ENCODE measurements around the gene AMOT.

The AMOT gene

DNA sequence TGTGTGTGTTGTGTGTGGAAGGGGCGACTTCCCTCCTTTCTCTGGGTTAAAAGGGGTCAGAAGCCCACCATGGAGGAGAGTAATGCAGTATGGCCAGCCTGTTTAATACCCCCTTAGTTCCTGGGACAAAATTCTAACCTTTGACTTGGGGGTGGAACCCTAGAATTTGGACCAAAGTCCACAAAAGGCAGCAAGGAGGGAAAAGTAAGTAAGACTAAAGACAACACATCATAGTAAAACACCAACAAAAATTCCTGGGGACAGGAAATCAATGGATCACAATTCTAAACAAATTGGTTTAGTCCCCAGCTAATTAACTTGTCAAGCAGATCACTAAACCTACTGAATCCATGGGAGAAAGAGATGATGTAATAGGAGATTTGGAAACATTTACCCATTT is 3.1 kb downstream of the AMOT start:
- DNase-seq = no peak

DNA sequence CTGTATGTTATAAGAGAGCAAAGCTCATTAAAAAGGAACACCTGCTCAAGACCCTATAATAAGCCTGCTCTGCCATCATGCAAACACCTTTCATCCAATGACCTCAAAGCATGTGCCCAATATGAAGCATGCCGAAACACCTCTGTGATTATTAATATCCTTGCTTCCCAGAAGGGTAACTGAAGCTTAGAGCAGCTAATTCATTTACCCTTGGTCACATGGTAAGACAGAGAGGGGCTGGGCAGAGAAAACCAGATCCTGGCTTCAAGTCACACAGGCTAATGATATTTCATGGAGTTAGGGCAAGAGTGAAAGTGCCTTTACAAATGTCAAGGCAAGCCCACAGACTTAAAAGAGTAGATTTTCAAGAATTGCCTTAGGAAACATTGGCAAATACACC is 5.6 kb downstream of the AMOT start:
- no peak for DNase-seq

DNA sequence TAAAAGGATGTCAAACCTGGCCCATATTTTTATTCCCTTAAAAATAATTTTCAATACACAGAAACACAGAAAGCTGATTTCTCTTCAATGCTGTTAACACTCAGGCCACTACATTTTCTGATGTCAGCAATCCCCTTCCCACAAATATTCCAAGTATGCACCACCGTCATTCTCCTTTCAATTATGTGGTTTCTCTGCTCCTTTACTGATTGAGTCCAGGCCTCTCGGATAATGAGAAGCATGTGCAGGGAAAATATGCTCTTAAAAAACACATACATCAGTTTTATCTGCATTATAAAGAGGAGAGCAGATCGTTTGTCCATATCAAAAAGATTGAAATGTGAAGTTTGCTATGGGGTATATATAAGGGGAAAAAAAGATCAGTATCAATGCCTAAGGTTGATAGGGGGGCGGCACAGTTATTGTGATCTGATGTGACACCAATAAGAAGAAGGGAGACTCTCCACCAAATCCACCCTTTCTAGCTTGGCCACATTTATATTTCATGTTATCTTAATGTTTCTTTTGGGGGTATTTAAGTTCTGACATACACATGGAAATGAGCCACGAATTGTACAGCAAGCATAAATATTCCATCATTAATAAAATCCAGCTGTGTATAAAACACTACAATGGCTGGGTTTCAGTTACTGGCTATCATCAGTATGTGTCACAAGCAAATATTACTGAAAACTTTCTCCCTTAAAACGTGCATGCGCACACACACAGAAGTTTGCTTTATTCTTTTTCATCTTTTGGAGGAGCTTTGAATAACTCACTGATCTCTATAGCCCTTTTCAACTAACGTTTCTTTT is 6.4 kb downstream of the AMOT start:
- DNase-seq = peak; percentile 93

DNA sequence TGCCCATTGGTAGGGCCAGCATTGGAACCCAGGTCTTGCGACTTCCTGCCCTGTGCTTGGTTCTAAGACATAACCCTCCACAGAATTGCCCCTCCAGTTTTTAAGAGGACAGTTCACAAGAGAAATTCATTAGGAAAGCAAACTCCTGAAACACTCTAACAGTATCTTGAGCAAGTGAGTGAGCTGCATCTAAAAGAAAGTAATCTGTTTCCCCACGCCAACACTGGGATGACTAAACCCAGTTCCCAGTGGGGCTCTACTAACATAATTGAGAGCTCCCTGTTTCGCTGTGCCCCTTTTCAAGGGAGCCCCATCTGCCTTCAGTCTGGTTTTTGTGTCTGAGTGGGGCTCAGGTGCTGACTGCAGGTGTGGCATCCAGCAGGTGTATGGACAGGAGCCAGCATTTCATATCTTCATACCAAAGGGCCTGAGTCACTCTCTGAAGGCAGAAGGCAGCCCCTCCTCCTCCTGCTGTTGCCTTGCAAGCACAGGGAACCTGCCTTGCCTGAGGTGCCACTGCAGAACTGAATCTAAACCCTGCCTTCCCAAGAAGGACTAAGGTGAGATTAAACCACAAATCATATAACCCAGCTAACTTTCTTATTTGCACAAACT is 8.0 kb downstream of the AMOT start:
- DNase-seq = no peak

DNA sequence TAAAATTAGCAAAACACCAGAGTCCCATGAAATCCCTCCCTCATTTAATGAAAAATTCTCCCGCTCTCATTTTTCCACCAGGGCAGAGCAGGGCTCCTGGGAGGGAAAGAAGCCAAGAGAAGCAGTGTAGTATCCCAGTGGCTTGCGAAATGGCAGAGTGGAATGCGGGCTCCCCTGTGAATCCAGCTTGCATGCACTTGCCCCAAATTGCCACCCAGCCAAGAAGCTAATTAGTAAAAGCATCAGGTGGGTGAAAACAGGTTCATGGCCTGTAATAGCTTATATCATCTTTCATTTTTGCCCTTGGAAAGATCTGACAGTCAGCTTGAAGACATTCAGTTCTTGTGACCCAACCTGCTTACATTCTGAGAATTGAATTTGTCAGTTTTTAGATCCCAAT is 10.1 kb downstream of the AMOT start:
- no peak for DNase-seq

DNA sequence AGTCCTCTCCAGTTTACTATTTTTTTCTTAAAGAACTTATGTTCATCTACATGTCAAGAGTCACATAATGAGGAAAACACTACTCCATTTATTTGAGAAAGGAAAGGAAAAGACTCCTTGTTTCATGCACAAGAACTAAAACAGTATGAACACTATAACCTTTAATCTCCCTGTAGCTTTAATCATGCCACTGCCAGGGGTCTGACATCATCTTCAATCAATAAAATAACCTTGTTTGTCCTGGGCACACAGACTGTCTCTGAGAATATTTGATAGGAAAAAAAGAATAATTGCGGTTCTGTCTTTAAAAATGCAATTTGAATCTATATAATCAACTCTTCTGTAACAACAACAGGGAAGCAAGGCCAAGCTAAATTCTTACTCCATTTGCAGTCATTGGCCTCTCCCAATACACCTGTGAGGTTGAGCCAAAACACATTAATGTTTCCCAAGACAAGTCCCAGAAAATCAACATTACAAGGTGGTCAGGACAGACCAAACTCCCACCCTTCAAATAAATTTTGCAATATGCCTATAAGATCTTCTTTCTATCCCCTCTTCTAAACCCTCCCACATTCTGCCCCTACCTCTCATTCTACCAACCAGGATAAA is 13.2 kb downstream of the AMOT start:
- DNase-seq = no peak

DNA sequence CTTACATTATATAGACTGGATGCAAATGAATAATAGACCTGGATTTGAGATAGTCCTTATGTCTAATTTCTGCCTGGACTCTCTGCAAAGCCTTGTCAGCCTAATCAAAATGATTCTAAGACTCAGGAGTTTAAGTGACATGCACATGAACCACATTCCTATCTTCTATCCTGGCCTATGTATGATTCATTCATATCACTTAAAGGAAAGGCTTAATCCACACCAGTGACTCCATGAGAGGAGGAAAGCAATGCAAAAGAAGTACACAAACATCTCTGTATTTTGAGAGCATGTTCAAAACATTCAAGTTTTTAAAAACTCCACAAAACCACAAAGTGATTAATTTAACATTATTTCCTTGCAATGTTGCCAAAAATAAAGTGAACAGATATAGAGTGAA is 14.6 kb downstream of the AMOT start:
- peak; percentile 43 for DNase-seq

DNA sequence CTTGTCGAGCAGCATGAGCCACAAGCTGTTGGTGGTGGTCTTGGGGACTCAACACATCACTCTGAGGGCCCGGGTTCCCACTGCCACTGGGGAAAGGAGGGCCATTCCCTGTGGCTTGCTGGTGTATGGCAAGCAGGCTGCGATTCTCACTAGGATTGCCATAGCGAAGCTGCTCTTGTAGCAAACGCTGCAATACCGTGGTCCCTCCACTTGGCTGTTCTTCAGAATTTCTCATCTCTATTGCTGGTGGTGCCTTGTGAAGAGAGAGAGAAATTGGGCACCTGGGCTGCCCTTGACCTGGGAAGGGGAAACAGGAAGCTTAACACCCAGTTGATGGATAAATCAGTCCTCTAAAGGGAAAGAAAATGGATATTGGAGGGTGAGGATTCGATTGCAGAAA is 17.7 kb downstream of the AMOT start:
- no peak for DNase-seq

DNA sequence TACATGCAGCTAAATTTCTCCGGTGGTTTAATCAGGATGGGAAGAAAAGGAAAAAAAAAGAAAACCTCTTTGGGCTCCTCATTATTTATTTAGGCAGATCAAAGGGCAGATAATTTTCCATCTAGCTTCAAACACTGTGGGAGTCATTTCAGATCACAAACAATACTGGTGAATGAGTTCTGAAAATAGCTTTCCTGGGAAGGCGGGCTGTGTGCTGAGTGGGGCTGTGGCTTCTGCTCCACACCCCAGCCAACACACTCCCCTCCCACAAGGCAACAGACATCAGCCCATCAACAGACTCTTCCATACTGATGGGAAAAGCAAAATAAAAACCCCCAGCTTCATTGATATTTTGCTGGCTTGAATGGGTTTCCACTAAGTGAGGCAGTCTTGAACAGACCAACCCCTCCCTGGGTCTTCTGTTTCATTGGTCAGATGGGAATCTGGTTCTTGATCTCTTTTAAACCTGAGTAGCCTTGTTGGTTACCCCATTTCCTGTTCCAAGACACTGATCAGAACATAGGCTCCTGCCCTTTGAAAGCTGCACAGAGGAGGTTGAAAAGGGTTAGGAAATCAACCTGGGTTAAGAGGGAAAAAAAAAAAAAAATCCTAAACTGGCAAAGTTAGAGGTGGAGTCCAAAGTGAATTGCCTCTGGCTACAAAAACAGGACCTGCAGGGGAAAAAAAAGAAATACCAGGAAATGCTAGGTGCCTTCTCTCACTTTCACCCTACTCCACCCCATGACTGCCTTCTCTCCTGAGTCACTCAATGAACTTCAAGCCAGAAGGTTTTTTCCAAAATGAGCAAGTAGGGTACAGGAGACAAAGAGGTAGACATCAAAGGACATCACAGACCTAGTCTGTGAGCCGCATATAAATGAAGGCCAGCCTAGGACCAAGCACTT is 20.0 kb downstream of the AMOT start:
- no peak for DNase-seq

DNA sequence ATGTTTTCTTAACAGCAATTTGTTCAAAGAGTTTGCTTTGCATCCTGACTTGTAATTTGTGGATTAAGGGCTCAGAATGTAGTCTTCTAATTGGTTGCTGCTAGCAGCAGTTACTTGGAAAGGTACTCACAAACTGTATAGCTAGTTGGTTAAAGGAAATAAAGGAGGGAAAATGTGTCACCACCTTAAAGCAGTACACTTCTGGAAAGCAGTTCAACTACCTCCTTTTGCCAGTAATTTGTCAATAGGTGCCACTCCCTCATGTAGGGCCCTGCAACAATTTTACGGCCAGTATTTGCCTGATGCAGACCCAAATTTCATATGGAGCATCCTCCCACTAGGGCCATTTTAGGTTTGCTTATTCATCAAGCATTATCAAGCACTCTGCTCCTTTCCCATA is 20.8 kb downstream of the AMOT start:
- DNase-seq = no peak

DNA sequence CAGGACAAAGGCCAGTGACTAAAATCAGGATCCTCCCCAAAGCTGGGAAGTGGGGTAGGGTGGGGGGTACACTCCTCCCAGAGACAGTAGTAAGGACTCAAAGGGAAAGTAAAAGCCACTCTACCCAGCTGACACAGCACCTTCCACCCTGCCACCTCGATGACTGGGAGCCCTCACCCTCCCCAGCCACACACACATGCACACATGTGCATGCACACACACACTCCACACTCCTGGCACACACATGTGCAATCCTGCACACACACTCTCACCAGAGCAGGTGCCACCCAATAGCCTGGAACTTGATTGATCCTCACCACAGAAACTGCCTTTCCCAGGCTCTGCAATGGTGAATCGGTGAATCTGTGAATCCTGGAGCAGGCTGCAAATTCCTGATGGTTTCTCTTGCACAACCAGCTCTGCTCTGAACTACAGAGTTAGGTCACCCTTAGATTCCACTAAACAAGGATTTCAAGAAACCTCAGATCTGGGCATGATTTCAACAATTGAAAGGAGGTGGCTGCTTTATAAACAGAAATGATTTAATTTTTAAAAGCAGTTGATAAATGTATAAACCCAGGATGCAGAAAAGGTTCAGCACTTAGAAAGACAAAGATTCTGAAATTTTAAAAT is 21.5 kb downstream of the AMOT start:
- DNase-seq = peak; percentile 84

DNA sequence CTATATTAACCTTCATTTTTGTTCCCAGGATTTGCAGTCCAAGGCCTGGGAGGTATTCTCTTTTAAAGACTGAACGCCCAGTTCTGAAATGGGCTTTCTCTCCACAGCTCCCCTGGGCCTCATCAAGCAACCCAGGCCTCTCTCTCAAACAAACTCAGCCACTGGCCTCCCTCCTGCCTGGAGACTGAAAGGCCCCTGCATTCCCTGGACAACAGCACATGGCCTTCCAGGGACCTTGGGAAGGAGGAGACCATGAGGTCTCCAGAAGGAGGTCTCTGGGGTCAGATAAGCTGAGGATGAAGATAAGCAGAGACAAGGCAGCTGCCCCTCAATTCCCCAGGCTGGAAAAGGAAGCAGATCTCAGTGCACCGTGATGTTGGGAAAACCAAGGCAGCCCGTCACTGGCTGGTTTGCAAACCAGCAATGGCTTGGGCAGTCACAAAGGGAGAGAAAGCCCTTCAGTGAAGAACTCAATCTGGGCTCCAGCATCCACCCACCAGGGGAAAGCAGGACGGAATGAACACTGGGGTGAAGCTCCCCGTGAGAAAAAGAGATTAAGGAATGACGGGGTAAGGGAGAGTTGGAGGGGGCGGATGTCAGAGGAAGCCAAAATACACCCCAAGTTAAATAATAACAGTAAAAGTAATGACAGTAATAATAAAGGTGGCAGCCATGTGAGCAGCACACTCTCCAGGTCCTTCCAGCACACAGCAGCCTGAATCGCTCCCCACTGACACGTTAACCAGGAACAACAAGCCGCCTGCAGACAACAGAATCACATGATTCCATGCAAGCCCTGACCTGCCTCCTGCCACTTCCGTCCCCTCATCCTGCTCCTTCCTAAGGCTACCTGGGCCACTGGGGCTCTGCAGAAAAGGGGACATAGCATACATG is 22.3 kb downstream of the AMOT start:
- no peak for DNase-seq

DNA sequence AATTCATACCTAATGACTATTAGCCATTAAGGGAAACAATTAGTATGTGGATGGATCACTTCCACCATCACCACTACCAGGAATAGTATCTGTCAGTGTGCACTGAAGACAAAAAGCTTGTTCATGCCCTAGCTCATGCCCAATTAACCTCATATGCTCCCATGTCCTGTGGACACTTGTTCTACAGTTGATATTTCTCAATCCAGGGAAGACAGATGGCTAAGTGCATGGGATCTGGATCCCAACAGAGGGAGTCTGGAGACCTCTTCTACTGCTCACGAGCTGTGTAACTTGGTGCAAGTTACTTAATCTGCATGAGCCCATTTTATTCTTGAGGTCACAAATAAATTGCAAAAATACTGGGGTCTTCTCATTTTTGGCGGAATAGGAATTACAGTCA is 23.7 kb downstream of the AMOT start:
- DNase-seq = no peak

DNA sequence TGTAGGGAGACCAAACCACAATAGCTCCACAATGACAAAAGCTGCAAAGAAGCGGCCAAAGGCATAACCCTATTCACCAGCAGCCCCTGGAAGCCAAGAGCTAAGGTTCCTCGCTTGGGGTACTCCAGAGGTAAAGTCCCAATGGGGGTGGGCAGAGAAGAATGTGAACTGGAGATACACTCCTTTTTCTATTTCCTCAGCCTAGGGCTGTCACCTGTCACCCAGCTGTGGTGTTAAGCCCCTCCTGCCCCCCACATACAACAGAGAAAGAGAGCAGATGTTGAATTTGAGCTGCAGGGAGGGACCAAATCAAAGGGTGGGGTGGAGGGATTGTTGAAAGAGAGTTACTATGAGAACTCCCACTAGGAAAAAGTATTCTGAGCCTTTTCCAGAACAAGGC is 26.1 kb downstream of the AMOT start:
- no peak for DNase-seq

DNA sequence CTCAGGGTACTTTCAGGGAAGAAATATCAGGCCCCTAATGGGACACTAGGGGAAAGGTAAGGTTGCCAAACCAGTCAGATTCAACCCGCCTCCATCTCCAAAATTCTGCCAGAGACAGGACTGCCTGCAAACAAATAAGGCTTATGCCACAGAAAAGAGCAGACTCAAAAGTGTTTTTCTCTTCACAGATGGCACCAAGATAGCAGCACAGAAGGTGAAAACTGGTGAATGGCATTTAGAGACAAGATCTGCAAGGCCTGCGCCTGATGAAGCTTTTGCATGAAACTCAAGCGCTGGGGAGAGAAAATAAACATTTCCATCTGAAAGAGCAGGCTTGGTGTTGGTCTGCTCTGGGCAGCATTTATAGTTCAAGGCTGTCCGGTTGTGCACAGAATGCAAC is 27.9 kb downstream of the AMOT start:
- no peak for DNase-seq

DNA sequence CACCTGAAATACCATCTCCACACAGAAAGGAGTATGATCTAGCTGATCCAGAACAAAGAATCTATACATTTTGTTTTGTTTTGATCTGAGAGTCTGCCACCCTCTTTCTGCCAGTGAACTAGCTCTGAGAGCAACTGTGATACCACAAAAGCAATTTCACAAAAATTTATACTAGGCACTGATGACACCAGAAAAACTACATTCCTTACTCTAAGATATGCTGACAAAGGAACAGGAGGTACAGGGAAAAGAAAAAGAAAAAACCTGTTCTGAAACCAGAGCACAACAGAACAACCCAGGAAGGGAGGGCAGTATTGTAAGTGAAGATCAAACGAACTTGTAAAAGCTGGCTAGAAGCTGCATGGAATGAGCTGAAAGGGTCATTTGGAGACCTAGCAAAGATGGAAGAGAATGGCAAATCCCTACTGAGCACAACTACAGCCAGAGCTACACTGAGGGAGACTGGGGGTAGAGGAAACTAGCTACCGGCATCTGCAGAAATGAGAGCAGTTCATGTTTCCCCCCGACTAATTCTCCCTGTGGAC is 31.9 kb downstream of the AMOT start:
- no peak for DNase-seq

DNA sequence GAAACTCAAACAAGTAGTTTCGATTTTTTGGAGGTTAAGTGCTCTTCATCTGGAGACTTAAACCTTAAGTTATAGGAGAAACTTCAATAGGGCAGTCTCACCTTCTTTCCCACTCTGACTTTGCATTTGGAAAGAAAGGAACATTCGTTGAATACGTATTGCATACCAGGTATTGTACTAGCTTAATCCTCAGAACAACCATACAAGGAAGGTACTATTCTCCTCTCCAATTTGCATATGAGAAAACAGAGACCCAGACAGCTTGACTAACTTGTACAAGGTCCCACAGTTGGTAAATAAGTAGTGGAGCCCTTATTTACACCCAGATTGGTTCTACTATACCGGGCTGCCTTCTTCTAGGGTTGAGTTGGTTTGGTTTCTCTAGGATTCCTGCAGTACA is 32.6 kb downstream of the AMOT start:
- no peak for DNase-seq

DNA sequence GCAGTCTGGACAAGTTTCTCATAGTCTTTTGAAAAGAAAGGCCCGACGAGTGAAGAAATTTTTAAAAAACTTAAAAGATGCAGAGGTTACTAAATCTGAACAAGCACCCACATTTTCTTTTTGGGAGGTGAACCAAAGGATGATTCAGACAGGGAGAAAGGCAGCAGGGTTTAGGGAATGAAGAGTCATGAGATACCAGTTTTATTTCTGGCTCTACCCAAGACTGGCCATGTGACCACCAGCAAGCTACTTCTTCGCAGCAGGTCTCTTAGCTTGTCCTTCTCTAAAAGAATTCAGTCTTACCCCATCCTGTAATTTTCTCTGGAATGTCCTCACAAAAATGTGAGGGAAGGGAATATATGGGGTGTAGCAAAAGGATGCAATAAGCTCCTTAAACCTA is 37.6 kb downstream of the AMOT start:
- no peak for DNase-seq

DNA sequence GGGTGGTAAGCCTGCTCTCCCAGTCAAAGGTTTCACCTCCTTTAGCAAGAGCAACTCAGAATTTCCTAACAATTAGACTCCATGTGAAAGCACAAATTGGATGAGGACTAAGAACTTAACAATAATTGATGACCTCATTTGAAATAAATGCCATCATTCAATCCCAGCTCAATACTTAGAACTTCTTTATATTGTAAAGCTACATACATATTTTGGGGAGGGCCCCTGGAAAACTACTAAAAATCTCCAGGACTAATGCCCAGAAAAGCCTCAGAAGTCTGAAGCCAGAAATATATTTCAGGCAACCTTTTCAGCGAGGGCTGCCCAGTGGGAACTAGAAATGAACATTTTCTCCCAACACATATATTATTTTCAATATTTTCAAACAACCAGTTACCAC is 38.1 kb downstream of the AMOT start:
- no peak for DNase-seq

DNA sequence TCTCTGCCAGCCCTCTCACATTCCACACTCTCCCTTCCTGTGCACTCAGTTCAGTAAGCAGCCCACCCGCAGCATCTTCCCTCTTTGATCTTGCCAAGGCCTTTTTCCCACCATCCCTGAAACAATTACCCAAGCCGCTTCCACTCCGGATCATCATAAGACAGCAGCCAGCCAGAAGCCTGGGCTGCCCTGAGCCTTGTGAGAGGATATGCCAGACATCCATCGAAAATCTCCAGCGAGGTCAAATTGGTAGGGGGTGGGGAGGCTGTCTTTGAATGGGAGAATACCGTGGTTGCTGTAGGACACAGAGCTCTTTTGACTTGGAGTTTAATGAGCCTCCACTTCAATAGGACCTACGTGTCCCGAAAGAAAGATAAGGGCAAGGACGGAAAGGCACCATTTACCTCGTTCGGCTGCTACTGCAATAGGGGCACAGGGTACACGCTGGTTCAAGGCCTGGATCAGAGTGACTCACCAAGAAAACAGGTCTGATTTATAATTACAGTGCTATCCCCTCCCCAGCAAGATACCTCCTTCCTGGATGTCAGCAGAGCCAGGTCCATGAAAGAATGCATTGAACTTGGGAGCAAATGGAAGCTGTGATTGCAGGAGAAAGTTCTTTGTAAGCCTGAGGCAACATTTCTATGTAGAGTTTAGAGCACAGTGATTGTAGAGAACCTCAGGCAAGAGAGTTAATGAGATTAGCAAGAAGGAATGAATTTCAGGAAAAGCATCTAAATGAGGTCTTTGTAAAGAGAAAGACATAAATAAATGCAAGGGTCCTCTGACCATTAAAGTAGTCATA is 39.5 kb downstream of the AMOT start:
- DNase-seq = no peak

All from fibroblast of skin of abdomen (primary cell).